Kidney epithelial cell (primary cell): Measurements from ENCODE around the gene AP3S2. TPM values are rescaled to one million over a fixed set of nuclear protein-coding genes. Genes with fewer than 3 reads are reported as not detected.
A peak's percentile ranks its signal among the peaks of the same experiment; 100 is the strongest.
"Not testable (repeated sequence)": the region's sequence is repeated elsewhere in the genome, so short reads cannot be mapped to it uniquely, and the experiment has no call there.

ENCODE experiments used
- DNase-seq: peaks from one replicate; pipeline ENCODE4 v3.0.0-alpha.2; 2010; ENCODE audit warnings: low read depth
- H3K27me3 ChIP-seq: 2 replicates; pipeline ENCODE4 v1.6.0; 2011; ENCODE audit warnings: low read length; ENCODE audit not compliant: control insufficient read depth, insufficient read depth
- H3K36me3 ChIP-seq: 2 replicates; pipeline ENCODE4 v1.5.1; 2011; ENCODE audit warnings: low read length; ENCODE audit not compliant: control insufficient read depth, insufficient read depth
- H3K4me3 ChIP-seq: 2 replicates; pipeline ENCODE4 v1.5.1; 2011; ENCODE audit warnings: low read depth, mild to moderate bottlenecking, control low read depth, low read length
- total RNA-seq: library from RNA; depleted of rRNA; stranded (reverse); fragments of >200 nt; gene quantifications from 2 replicates; pipeline ENCODE4 v1.2.3, GENCODE V29; 2015
- TF ChIP-seq, protein P1 (sequence below): IDR thresholded peaks from 2 replicates; pipeline ENCODE4 v1.5.1; 2011; ENCODE audit warnings: mild to moderate bottlenecking, moderate library complexity, low read length, control low read depth, inconsistent platforms; ENCODE audit not compliant: insufficient read depth, poor library complexity, severe bottlenecking

The AP3S2 gene
- total RNA-seq, 1 donor from 2014 or later, result 66.6 TPM

DNA sequence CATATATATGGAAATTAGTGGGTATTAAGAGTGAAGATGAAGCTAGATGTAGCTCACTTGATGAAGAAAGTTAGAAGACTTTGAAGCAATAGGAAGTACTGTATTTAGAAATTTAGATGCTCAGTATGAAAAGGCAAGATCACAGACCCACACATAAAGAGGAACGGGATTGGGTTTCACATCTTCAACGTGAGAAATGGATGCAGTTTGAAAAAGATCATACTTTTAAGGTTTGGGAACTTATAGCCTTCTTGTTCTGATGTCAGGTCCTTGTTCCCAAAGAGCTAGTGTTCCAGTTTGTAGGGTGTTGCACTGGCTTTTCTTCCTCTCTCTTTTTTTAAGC is 16.7 kb downstream of the AP3S2 start:
- H3K4me3 ChIP-seq, result no peak overlapping the region
- DNase-seq, result no peak
- no peaks in the 10 kb centered on the region for H3K36me3 ChIP-seq
- TF ChIP-seq, protein P1, sequence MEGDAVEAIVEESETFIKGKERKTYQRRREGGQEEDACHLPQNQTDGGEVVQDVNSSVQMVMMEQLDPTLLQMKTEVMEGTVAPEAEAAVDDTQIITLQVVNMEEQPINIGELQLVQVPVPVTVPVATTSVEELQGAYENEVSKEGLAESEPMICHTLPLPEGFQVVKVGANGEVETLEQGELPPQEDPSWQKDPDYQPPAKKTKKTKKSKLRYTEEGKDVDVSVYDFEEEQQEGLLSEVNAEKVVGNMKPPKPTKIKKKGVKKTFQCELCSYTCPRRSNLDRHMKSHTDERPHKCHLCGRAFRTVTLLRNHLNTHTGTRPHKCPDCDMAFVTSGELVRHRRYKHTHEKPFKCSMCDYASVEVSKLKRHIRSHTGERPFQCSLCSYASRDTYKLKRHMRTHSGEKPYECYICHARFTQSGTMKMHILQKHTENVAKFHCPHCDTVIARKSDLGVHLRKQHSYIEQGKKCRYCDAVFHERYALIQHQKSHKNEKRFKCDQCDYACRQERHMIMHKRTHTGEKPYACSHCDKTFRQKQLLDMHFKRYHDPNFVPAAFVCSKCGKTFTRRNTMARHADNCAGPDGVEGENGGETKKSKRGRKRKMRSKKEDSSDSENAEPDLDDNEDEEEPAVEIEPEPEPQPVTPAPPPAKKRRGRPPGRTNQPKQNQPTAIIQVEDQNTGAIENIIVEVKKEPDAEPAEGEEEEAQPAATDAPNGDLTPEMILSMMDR, result no peak
- no peaks in the 10 kb centered on the region for H3K27me3 ChIP-seq

DNA sequence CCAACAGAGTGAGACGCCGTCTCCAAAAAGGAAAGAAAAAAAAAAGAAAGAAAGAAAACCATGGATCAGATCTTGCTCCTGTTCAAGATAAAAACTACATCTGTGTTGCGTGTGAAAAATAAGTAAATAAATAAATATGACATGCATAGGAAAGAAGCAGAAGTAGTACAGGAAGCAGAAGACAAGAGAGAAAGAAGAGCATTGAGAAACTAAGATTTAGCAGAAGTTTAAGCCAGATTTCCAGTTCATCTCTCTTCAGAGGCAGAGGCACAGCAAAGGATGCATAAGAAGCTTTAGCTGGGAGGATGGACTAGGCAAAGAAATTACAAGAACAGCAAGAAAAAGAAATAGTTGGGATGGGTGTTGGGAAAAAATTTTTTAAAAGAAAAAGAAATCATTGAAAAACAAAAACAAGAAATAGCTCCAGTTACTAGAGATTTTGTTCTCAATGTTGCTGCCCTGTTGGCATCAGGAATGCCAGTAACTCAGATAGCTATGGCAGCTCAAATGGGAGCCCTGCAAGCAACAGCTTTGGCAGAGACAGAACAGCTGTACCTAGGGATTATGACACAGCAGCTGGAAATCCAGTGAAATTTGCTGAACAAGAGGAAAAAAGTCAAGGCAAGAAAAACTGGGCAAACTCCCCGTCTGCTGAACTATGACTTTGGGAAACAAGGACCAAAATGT is 17.3 kb downstream of the AP3S2 start:
- H3K27me3 ChIP-seq, result no peaks in the 10 kb centered on the region
- no peaks in the 10 kb centered on the region for H3K36me3 ChIP-seq
- TF ChIP-seq, protein P1, result no peak
- no peak for DNase-seq
- H3K4me3 ChIP-seq, result no peak overlapping the region

GRCh38 chr15:89875741-89876140 is 18.1 kb downstream of the AP3S2 start:
- TF ChIP-seq, protein P1, result no peak
- Histone ChIP-seq H3K36me3 (no peaks in the 10 kb centered on the region), H3K4me3 (no peak overlapping the region), H3K27me3 (no peaks in the 10 kb centered on the region)
- DNase-seq, result no peak

- H3K4me3 ChIP-seq, result no peak overlapping the region
- H3K36me3 ChIP-seq, result no peaks in the 10 kb centered on the region
- H3K27me3 ChIP-seq, result no peaks in the 10 kb centered on the region
- DNase-seq, result no peak
- TF ChIP-seq, protein P1, result peak; percentile 95
Observed at GRCh38 chr15:89874926-89875564, 18.7 kb downstream of the AP3S2 start.

GRCh38 chr15:89870688-89871288 is 23.0 kb downstream of the AP3S2 start:
- TF ChIP-seq, protein P1, result no peak
- DNase-seq, result no peak
- Histone ChIP-seq H3K36me3 (no peaks in the 10 kb centered on the region), H3K4me3 (no peak overlapping the region), H3K27me3 (no peaks in the 10 kb centered on the region)

GRCh38 chr15:89870006-89870405 is 23.8 kb downstream of the AP3S2 start:
- H3K36me3 ChIP-seq, result no peaks in the 10 kb centered on the region
- H3K4me3 ChIP-seq, result no peak overlapping the region
- DNase-seq, result no peak
- no peaks in the 10 kb centered on the region for H3K27me3 ChIP-seq
- TF ChIP-seq, protein P1, result no peak

DNA sequence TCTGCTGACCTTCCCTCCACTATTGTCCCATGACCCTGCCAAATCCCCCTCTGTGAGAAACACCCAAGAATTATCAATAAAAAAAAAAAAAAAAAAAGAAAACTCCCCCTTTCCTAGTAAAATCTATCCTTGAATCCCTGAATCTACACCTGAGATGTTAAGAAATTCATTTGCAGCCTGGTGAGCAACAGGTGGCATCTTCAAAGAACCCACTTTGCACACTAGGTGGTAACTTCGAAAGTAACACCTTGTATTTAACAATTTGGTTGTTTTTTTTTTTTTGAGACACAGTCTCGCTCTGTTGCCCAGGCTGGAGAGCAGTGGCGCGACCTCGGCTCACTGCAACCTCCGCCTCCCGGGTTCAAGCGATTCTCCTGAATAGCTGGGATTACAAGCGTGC is 24.3 kb downstream of the AP3S2 start:
- H3K27me3 ChIP-seq, H3K4me3 ChIP-seq, DNase-seq, H3K36me3 ChIP-seq: not testable (repeated sequence)
